ENCODE measurements around the gene GMDS.

The GMDS gene

DNA sequence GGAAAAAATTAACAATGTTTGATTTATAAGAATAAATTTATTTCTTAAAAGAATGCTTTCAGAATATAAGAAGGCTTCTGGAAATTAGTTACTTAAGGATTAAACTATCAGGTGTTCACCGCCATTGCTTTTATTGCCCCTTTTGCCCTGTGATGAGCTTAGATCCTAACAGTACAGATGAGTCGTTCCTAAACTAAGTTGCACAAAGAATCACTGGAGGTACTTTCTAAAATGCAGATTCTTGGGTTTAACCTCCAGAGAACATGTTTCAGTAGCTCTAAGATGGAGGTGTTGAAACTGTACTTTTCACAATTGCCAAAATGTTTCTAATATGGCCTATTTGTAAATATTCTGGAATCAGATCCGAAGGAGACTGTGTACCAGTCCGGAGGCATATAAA is 211.9 kb downstream of the GMDS start:
- Histone ChIP-seq H3K4me2 (no peak overlapping the region), H3K4me3 (IDR thresholded peaks at IDR 0.05; ENCODE audit: insufficient read depth, low read depth, low read length) (no peak overlapping the region), H3K79me2 (ENCODE audit: insufficient read depth, low read depth) (no peaks in the 10 kb centered on the region), H3K27ac (no peak overlapping the region), H3K27me3 (ENCODE audit: insufficient read depth, low read depth) (no peaks in the 10 kb centered on the region), H4K20me1 (ENCODE audit: insufficient read depth) (no peaks in the 10 kb centered on the region), H3K36me3 (ENCODE audit: insufficient read depth) (no peaks in the 10 kb centered on the region), H3K4me1 (ENCODE audit: low read depth, poor library complexity, severe bottlenecking) (no peaks in the 10 kb centered on the region), H2AFZ (ENCODE audit: low read depth) (no peak overlapping the region), H3K9ac (no peak overlapping the region)
- TF ChIP-seq, protein P1, sequence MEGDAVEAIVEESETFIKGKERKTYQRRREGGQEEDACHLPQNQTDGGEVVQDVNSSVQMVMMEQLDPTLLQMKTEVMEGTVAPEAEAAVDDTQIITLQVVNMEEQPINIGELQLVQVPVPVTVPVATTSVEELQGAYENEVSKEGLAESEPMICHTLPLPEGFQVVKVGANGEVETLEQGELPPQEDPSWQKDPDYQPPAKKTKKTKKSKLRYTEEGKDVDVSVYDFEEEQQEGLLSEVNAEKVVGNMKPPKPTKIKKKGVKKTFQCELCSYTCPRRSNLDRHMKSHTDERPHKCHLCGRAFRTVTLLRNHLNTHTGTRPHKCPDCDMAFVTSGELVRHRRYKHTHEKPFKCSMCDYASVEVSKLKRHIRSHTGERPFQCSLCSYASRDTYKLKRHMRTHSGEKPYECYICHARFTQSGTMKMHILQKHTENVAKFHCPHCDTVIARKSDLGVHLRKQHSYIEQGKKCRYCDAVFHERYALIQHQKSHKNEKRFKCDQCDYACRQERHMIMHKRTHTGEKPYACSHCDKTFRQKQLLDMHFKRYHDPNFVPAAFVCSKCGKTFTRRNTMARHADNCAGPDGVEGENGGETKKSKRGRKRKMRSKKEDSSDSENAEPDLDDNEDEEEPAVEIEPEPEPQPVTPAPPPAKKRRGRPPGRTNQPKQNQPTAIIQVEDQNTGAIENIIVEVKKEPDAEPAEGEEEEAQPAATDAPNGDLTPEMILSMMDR (conservative IDR thresholded peaks at IDR 0.05; ENCODE audit: low read depth, low read length), result no peak

DNA sequence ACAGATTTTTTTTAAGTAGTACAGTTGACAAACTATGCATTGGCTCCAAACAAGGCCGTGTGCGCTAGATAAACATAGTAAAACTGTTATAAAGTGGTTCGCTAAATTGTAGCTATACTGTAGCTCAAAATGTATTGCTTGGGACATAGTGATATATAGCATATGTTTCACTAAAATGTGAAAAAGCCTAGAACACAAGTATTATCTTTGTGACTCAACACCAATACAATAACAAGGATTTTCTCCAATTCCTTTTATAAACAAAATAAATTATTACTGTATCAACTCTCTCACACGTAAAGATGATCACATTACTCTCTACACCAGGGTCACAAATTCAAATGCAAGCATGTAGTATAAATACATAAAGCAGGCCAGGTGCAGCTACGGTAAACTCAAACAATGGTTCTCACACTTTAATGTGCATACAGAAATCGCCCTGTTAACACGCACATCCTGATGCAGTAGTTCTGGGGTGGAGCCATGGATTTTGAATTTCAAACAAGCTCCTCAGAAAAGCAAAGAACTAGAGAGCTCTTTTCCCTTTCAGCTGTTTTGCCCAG is 214.6 kb downstream of the GMDS start:
- Histone ChIP-seq H3K27ac (no peak overlapping the region), H3K4me1 (ENCODE audit: low read depth, poor library complexity, severe bottlenecking) (no peaks in the 10 kb centered on the region), H3K4me3 (IDR thresholded peaks at IDR 0.05; ENCODE audit: insufficient read depth, low read depth, low read length) (no peak overlapping the region), H2AFZ (ENCODE audit: low read depth) (no peak overlapping the region), H4K20me1 (ENCODE audit: insufficient read depth) (no peaks in the 10 kb centered on the region), H3K9ac (no peak overlapping the region), H3K36me3 (ENCODE audit: insufficient read depth) (no peaks in the 10 kb centered on the region), H3K4me2 (no peak overlapping the region), H3K79me2 (ENCODE audit: insufficient read depth, low read depth) (no peaks in the 10 kb centered on the region), H3K27me3 (ENCODE audit: insufficient read depth, low read depth) (no peaks in the 10 kb centered on the region)
- TF ChIP-seq, protein P1 (conservative IDR thresholded peaks at IDR 0.05; ENCODE audit: low read depth, low read length), result no peak

DNA sequence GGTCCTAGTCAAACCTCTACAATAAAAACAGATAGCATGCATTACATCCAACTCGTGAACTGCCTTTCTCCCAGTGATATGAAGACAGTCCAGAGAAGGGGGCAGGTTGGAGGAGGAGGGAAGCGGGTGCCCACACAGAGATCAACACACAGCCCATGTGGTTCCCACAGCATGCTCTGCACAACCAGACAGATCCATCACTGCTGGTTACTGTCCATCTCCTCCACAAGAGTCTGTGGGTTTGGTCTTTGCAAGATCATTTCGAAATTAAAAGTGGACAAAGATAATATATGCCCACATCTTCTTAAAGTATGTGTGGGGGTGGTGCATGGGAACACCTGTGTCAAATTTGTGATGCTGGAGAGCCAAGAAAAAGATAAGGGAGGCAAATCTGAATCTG is 215.5 kb downstream of the GMDS start:
- Histone ChIP-seq H2AFZ (ENCODE audit: low read depth) (no peak overlapping the region), H3K4me3 (IDR thresholded peaks at IDR 0.05; ENCODE audit: insufficient read depth, low read depth, low read length) (no peak overlapping the region), H4K20me1 (ENCODE audit: insufficient read depth) (no peaks in the 10 kb centered on the region), H3K4me1 (ENCODE audit: low read depth, poor library complexity, severe bottlenecking) (no peaks in the 10 kb centered on the region), H3K36me3 (ENCODE audit: insufficient read depth) (no peaks in the 10 kb centered on the region), H3K79me2 (ENCODE audit: insufficient read depth, low read depth) (no peaks in the 10 kb centered on the region), H3K27ac (no peak overlapping the region), H3K9ac (no peak overlapping the region), H3K4me2 (no peak overlapping the region), H3K27me3 (ENCODE audit: insufficient read depth, low read depth) (no peaks in the 10 kb centered on the region)
- TF ChIP-seq, protein P1 (conservative IDR thresholded peaks at IDR 0.05; ENCODE audit: low read depth, low read length), result no peak

DNA sequence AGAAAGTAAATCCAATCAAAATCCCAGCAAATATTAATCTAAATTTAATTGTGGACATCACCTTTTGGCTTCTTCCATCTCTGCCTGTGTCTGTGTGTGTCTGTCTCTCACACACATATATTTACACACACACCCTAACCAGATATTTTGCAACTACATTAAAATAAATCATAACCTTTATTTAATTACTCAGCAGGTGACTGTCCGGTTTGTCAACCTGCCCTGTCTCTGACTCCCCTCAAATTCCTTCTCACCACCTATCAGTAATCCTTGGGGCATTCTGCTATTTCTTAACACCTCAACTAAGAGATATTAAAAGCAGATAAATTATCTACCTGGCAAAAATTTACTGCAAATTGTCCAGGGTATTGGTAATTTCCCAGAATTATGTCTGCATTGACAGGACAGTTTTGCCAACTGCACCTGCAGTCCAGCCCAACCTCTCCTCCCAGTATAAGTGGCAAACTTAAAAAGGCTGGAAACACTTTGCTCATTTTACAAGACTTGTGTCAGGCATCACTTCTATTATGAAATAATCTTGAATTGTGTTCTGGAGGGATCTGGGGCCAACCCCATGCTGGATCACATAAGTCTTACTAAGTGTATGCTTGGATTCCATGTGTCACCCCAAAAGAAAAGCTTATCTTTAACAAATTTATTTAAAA is 216.1 kb downstream of the GMDS start:
- TF ChIP-seq, protein P1 (conservative IDR thresholded peaks at IDR 0.05; ENCODE audit: low read depth, low read length), result no peak
- no peak overlapping the region for H3K4me2 ChIP-seq
- no peak overlapping the region for H3K27ac ChIP-seq
- H3K79me2 ChIP-seq (ENCODE audit: insufficient read depth, low read depth), result no peaks in the 10 kb centered on the region
- no peaks in the 10 kb centered on the region for H3K36me3 ChIP-seq (ENCODE audit: insufficient read depth)
- H2AFZ ChIP-seq (ENCODE audit: low read depth), result no peak overlapping the region
- no peak overlapping the region for H3K4me3 ChIP-seq (IDR thresholded peaks at IDR 0.05; ENCODE audit: insufficient read depth, low read depth, low read length)
- no peak overlapping the region for H3K9ac ChIP-seq
- no peaks in the 10 kb centered on the region for H3K27me3 ChIP-seq (ENCODE audit: insufficient read depth, low read depth)
- no peaks in the 10 kb centered on the region for H3K4me1 ChIP-seq (ENCODE audit: low read depth, poor library complexity, severe bottlenecking)
- H4K20me1 ChIP-seq (ENCODE audit: insufficient read depth), result no peaks in the 10 kb centered on the region

Data from KMS-11 (cell line).